GM18858 (cell line): ENCODE data around the gene PRDM1.

ENCODE experiments used
- ATAC-seq: cut with Tn5 transposase; IDR thresholded peaks from one replicate; pipeline ENCODE4 v1.9.1; 2021; ENCODE audit not compliant: unreplicated experiment

PRDM1 gene

GRCh38 chr6:106069478-106069877, 16.7 kb upstream of the PRDM1 start:
- ATAC-seq, result no peak

GRCh38 chr6:106070636-106071035, 15.5 kb upstream of the PRDM1 start:
- no peak for ATAC-seq

- no peak for ATAC-seq
These were observed 13.5 kb upstream of the PRDM1 start for GRCh38 chr6:106072501-106073090.

GRCh38 chr6:106074146-106074545, 12.0 kb upstream of the PRDM1 start:
- no peak for ATAC-seq

GRCh38 chr6:106076139-106076538, 10.0 kb upstream of the PRDM1 start:
- no peak for ATAC-seq

- ATAC-seq, result no peak
These were observed 9.0 kb upstream of the PRDM1 start for GRCh38 chr6:106077170-106077569.

- no peak for ATAC-seq
These were observed 8.3 kb upstream of the PRDM1 start for GRCh38 chr6:106077881-106078280.

GRCh38 chr6:106079961-106080762, 6.0 kb upstream of the PRDM1 start:
- no peak for ATAC-seq

GRCh38 chr6:106080763-106081095, 5.4 kb upstream of the PRDM1 start:
- no peak for ATAC-seq

GRCh38 chr6:106081715-106082114, 4.4 kb upstream of the PRDM1 start:
- no peak for ATAC-seq

- ATAC-seq, result no peak
These were observed 3.3 kb upstream of the PRDM1 start for GRCh38 chr6:106082735-106083398.

- no peak for ATAC-seq
These were observed 2.5 kb upstream of the PRDM1 start for GRCh38 chr6:106083618-106084017.

GRCh38 chr6:106084106-106084988, 1.8 kb upstream of the PRDM1 start:
- peak; percentile 90 for ATAC-seq

- no peak for ATAC-seq
These were observed 996 bp upstream of the PRDM1 start for GRCh38 chr6:106084989-106085691.

GRCh38 chr6:106085692-106085983, 498 bp upstream of the PRDM1 start:
- ATAC-seq, result no peak

- no peak for ATAC-seq
These were observed 659 bp downstream of the PRDM1 start for GRCh38 chr6:106086814-106087175.

GRCh38 chr6:106087548-106088325, 1.6 kb downstream of the PRDM1 start:
- no peak for ATAC-seq

GRCh38 chr6:106090001-106090400, 3.9 kb downstream of the PRDM1 start:
- no peak for ATAC-seq

GRCh38 chr6:106092279-106092678, 6.1 kb downstream of the PRDM1 start:
- ATAC-seq, result no peak

- ATAC-seq, result no peak
These were observed 8.3 kb downstream of the PRDM1 start for GRCh38 chr6:106094261-106094963.
